ENCODE data around the gene HS3ST3A1. TPM values are rescaled to one million over a fixed set of nuclear protein-coding genes. Genes with fewer than 3 reads are reported as not detected.

The HS3ST3A1 gene
- total RNA-seq, 1 experiment from 2014 or later = 10.4 TPM

DNA sequence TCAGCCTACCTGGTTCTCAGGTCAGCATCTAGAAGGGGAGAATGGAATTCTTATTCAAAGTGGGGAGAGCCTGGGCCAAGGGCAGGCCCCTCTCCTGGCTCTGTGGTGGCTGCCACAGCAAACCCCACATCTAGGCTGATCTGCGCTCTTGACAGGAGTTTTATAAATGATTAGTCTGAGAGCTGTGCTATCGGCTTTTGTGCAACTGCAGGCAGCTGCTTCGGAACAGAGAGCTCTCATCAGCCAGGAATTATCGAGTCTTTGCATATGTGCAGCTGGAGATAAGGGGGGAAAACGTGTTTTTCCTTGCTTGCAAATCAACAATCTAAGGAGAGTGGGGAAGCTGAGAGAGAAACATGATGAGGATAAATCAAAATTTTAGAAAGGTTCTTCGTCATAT lies 91.7 kb downstream of the HS3ST3A1 start:
- BruUV-seq (replicated peaks) = no TSS peak
- ChIA-PET CTCF (no interaction called here), POLR2A (no interaction called here)
- Mint-ChIP-seq H3K4me3 (ENCODE audit: unreplicated experiment) (no peak overlapping the region), H3K9me3 (ENCODE audit: unreplicated experiment) (peaks cover 7% of the 10 kb centered on the region), H3K27ac (ENCODE audit: low read depth, unreplicated experiment) (peak overlapping the region; percentile 71), H3K36me3 (ENCODE audit: insufficient read depth, unreplicated experiment) (peaks cover 9% of the 10 kb centered on the region), H3K4me1 (ENCODE audit: insufficient read depth, unreplicated experiment) (peaks cover 16% of the 10 kb centered on the region), H3K27me3 (ENCODE audit: insufficient read depth, unreplicated experiment) (no peaks in the 10 kb centered on the region)
- TF ChIP-seq, protein P1, sequence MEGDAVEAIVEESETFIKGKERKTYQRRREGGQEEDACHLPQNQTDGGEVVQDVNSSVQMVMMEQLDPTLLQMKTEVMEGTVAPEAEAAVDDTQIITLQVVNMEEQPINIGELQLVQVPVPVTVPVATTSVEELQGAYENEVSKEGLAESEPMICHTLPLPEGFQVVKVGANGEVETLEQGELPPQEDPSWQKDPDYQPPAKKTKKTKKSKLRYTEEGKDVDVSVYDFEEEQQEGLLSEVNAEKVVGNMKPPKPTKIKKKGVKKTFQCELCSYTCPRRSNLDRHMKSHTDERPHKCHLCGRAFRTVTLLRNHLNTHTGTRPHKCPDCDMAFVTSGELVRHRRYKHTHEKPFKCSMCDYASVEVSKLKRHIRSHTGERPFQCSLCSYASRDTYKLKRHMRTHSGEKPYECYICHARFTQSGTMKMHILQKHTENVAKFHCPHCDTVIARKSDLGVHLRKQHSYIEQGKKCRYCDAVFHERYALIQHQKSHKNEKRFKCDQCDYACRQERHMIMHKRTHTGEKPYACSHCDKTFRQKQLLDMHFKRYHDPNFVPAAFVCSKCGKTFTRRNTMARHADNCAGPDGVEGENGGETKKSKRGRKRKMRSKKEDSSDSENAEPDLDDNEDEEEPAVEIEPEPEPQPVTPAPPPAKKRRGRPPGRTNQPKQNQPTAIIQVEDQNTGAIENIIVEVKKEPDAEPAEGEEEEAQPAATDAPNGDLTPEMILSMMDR (IDR thresholded peaks at IDR 0.05; ENCODE audit: unreplicated experiment) = no peak
- DNase-seq (ENCODE audit: unreplicated experiment) = no peak
- intact Hi-C loops (cut with micrococcal nuclease) = no loop called here

DNA sequence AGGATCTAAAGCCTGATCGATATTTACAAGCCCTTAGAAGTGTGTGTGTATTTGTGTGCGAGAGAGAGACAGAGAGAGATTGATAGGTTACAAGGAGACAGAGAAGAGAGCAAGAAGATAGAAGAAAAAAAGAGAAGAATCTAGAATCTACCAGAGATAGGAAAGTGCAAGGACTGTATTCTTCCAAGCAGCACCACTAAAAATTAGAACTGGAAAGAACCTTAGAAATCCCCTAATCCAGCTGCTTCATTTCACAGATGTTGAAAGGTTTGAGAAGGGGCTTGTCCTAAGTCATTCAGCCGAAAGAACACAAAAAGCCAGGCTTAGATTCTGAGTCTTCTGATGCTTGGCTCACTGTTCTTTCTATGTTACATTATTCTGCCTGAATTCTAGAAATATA lies 92.2 kb downstream of the HS3ST3A1 start:
- TF ChIP-seq, protein P1 (IDR thresholded peaks at IDR 0.05; ENCODE audit: unreplicated experiment) = no peak
- CTCF ChIA-PET = no interaction called here
- no peaks in the 10 kb centered on the region for H3K27me3 Mint-ChIP-seq (ENCODE audit: insufficient read depth, unreplicated experiment)
- intact Hi-C loops (cut with micrococcal nuclease) = no loop called here
- BruUV-seq (replicated peaks) = no TSS peak
- DNase-seq (ENCODE audit: unreplicated experiment) = no peak
- peak overlapping the region; percentile 71 for H3K27ac Mint-ChIP-seq (ENCODE audit: low read depth, unreplicated experiment)
- H3K36me3 Mint-ChIP-seq (ENCODE audit: insufficient read depth, unreplicated experiment) = peaks cover 4% of the 10 kb centered on the region
- no peak overlapping the region for H3K4me3 Mint-ChIP-seq (ENCODE audit: unreplicated experiment)
- H3K4me1 Mint-ChIP-seq (ENCODE audit: insufficient read depth, unreplicated experiment) = peaks cover 16% of the 10 kb centered on the region
- H3K9me3 Mint-ChIP-seq (ENCODE audit: unreplicated experiment) = peaks cover 4% of the 10 kb centered on the region
- POLR2A ChIA-PET = no interaction called here

DNA sequence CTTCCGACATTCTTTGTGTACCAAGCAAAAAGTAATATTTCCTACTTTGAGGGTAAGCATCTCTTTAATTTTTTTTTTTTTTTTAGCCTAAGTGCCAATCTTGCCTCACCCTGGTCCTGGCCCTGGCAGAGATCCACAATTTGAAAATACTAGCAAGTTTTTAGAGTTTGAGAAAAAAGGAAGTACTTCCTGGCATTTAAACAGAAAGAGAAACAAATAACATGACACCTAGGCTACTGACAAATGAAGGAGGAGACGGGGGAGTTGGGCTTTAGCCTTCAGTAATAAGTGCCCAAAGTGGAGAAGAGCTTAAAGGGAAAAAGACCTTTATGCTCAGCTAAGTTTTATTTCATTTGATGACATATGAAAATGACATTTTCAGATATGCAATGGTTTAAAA lies 92.8 kb downstream of the HS3ST3A1 start:
- Mint-ChIP-seq H3K9me3 (ENCODE audit: unreplicated experiment) (no peaks in the 10 kb centered on the region), H3K27me3 (ENCODE audit: insufficient read depth, unreplicated experiment) (no peaks in the 10 kb centered on the region), H3K4me1 (ENCODE audit: insufficient read depth, unreplicated experiment) (peaks cover 16% of the 10 kb centered on the region), H3K4me3 (ENCODE audit: unreplicated experiment) (peak overlapping the region; percentile 29), H3K36me3 (ENCODE audit: insufficient read depth, unreplicated experiment) (no peaks in the 10 kb centered on the region), H3K27ac (ENCODE audit: low read depth, unreplicated experiment) (peak overlapping the region; percentile 71)
- intact Hi-C loops (cut with micrococcal nuclease) = no loop called here
- TF ChIP-seq, protein P1 (IDR thresholded peaks at IDR 0.05; ENCODE audit: unreplicated experiment) = no peak
- ChIA-PET CTCF (no interaction called here), POLR2A (no interaction called here)
- no TSS peak for BruUV-seq (replicated peaks)
- peak; percentile 49 for DNase-seq (ENCODE audit: unreplicated experiment)

DNA sequence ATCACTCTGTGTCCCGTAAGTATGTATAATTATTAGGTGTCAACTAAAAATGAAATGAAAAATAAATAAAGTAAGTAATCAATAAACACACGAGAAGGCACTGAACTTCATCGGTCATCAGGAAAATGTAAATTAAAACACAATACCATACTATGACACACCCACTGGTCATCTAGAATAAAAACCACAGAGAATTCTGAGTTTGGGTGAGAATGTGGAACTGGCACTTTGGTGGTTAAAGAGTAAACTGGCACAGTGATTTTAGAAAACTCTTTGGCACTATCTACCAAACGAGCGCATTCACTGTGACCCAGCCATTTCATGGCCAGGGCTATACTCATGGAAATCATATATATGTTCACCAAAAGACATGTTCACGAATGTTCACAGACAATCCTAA lies 98.2 kb downstream of the HS3ST3A1 start:
- H3K4me3 Mint-ChIP-seq (ENCODE audit: unreplicated experiment) = no peak overlapping the region
- no peak overlapping the region for H3K27ac Mint-ChIP-seq (ENCODE audit: low read depth, unreplicated experiment)
- intact Hi-C loops (cut with micrococcal nuclease) = no loop called here
- ChIA-PET CTCF (interaction anchor here (0.7 kb wide), 1 partner anchor 44 kb away, joined by 3 read pairs; no protein-coding TSS in a partner anchor), POLR2A (no interaction called here)
- BruUV-seq (replicated peaks) = no TSS peak
- H3K36me3 Mint-ChIP-seq (ENCODE audit: insufficient read depth, unreplicated experiment) = peaks cover 7% of the 10 kb centered on the region
- peaks cover 5% of the 10 kb centered on the region for H3K4me1 Mint-ChIP-seq (ENCODE audit: insufficient read depth, unreplicated experiment)
- TF ChIP-seq, protein P1 (IDR thresholded peaks at IDR 0.05; ENCODE audit: unreplicated experiment) = no peak
- no peak for DNase-seq (ENCODE audit: unreplicated experiment)
- no peaks in the 10 kb centered on the region for H3K27me3 Mint-ChIP-seq (ENCODE audit: insufficient read depth, unreplicated experiment)
- no peaks in the 10 kb centered on the region for H3K9me3 Mint-ChIP-seq (ENCODE audit: unreplicated experiment)

All from MCF 10A (cell line).